ENCODE results near the gene RAB8B. TPM values are rescaled to one million over a fixed set of nuclear protein-coding genes. Genes with fewer than 3 reads are reported as not detected.

The RAB8B gene
- total RNA-seq, 1 experiment from 2014 or later, result 39.1 TPM

GRCh38 chr15:63308947-63309346 is 119.5 kb downstream of the RAB8B start:
- DNase-seq (ENCODE audit: low read depth), result no peak

DNA sequence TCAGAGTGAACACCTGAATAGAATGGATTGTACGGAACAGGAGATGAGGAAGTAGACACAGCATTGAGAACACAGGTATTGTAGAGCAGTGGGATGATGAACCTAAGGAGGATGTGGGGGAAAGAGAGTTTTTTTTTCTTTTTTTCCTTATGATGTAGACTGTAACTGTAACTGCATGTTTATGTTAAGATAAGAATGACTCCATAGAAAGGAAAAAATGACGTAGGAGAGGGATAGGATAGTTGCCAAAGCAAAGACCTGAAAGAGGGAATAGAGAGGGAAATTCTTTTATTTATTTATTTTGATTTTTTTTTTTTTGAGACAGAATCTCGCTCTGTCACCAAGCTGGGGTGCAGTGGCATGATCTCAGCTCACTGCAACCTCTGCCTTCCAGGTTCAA is 121.2 kb downstream of the RAB8B start:
- no peak for DNase-seq (ENCODE audit: low read depth)

DNA sequence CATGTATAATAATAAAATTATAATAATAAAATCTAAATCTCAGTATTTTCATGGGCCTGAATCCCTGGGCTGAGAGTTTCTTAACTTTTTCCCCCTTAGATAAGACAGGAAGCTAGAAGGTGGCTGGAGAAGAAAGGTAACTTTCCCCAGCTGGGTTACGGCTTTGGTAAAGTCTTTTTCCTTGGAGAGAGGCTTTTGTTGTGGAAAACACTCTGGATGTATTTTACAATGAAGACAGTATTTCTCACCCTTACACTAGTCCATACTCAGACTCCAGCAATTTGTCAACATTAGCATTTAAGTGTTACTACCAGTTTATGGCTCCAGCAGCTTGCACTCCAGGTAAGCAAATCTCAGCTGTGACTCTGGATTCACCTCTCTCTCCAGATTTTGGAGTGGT is 122.9 kb downstream of the RAB8B start:
- DNase-seq (ENCODE audit: low read depth), result no peak

GRCh38 chr15:63313825-63314224 is 124.4 kb downstream of the RAB8B start:
- DNase-seq (ENCODE audit: low read depth), result no peak

GRCh38 chr15:63314409-63314808 is 125.0 kb downstream of the RAB8B start:
- DNase-seq (ENCODE audit: low read depth), result no peak

Other genes starting within 250 kb of the RAB8B start
- 192 and 202 TPM in 2 replicates for gene TPM1, start 146.9 kb upstream of the RAB8B start, total RNA-seq (2014; rRNA removed)
- gene LACTB, start 67.7 kb upstream of the RAB8B start, total RNA-seq (2014; rRNA removed), result 28.4 and 33.7 TPM in 2 replicates
- 89.3 and 173 TPM in 2 replicates for gene RPS27L, start 32.1 kb upstream of the RAB8B start, total RNA-seq (2014; rRNA removed)
- 27.3 and 32.8 TPM in 2 replicates for gene APH1B, start 88.0 kb downstream of the RAB8B start, total RNA-seq (2014; rRNA removed)
- 4.9 and 5.2 TPM in 2 replicates for gene CA12, start 192.2 kb downstream of the RAB8B start, total RNA-seq (2014; rRNA removed)

Data from LHCN-M2 (cell line).